HG02938 (cell line): ENCODE data around the gene CYP21A2.
"Not testable (repeated sequence)": the region's sequence is repeated elsewhere in the genome, so short reads cannot be mapped to it uniquely, and the experiment has no call there.

Experiments
- ATAC-seq: cut with Tn5 transposase; IDR thresholded peaks from one replicate; pipeline ENCODE4 v1.9.1; 2021; ENCODE audit warnings: mild to moderate bottlenecking, moderate library complexity; ENCODE audit not compliant: unreplicated experiment

CYP21A2 gene

DNA sequence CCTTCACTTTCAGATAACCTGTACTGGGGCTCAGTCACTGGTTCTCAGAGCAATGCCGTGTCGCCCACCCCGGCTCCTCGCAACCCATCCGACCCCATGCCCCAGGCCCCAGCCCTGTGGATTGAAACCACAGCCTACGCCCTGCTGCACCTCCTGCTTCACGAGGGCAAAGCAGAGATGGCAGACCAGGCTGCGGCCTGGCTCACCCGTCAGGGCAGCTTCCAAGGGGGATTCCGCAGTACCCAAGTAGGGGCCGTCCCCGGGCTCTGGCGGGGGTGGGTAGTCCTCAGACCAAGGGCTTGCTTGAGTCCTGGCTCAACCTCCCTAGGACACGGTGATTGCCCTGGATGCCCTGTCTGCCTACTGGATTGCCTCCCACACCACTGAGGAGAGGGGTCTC, 8.7 kb upstream of the CYP21A2 start:
- ATAC-seq, result not testable (repeated sequence)

DNA sequence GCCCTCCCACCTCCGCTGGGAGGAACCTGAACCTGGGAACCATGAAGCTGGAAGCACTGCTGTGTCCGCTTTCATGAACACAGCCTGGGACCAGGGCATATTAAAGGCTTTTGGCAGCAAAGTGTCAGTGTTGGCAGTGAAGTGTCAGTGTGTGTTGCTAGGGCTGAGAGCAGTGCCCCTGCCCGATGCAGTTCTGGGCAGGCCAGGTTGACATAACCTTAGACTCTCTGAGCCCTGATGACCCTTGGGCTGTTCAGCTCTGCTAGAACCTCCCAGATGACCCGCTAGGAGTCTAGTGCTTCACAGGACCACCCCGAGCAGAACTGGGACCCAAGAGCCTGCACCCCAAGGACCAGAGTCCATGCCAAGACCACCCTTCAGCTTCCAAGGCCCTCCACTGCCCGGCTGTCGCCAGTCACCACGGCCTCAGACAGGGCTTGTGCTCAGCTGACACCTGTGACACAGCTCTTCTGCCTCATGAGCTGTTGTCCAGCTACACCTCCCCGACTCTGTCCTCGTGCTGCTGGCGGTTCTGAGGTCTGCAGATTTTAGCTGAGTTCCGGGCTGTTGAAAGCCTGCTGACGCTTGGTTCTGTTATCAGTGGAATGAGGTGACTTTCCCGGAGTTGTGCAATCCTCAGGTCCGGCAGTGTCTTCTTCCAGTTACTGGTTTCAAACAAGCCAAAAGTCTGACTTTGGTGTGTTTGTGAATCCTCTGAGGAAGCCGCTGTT, 2.8 kb upstream of the CYP21A2 start:
- not testable (repeated sequence) for ATAC-seq

DNA sequence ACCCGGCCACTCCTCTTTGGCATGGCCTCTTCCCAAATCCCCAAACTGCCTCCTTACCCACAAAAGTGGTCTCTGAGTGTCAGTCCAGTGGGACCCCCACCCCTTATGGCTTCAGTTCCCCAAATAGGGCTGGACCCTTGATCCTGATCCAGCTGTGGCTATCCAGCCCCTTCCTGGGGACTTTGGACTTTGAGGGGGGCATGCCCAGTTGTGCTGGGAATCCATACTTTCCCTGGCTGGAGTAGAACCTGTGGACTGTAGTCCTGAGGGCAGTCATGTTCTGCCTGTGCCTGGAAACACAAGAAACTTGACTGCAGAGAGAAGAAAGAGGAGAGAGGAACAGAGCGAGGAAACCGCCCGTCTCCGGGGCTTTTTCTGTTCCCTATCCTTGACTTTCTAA, 1.1 kb upstream of the CYP21A2 start:
- ATAC-seq, result not testable (repeated sequence)

DNA sequence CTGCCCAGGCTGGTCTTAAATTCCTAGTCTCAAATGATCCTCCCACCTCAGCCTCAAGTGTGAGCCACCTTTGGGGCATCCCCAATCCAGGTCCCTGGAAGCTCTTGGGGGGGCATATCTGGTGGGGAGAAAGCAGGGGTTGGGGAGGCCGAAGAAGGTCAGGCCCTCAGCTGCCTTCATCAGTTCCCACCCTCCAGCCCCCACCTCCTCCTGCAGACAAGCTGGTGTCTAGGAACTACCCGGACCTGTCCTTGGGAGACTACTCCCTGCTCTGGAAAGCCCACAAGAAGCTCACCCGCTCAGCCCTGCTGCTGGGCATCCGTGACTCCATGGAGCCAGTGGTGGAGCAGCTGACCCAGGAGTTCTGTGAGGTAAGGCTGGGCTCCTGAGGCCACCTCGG, 663 bp downstream of the CYP21A2 start:
- not testable (repeated sequence) for ATAC-seq

DNA sequence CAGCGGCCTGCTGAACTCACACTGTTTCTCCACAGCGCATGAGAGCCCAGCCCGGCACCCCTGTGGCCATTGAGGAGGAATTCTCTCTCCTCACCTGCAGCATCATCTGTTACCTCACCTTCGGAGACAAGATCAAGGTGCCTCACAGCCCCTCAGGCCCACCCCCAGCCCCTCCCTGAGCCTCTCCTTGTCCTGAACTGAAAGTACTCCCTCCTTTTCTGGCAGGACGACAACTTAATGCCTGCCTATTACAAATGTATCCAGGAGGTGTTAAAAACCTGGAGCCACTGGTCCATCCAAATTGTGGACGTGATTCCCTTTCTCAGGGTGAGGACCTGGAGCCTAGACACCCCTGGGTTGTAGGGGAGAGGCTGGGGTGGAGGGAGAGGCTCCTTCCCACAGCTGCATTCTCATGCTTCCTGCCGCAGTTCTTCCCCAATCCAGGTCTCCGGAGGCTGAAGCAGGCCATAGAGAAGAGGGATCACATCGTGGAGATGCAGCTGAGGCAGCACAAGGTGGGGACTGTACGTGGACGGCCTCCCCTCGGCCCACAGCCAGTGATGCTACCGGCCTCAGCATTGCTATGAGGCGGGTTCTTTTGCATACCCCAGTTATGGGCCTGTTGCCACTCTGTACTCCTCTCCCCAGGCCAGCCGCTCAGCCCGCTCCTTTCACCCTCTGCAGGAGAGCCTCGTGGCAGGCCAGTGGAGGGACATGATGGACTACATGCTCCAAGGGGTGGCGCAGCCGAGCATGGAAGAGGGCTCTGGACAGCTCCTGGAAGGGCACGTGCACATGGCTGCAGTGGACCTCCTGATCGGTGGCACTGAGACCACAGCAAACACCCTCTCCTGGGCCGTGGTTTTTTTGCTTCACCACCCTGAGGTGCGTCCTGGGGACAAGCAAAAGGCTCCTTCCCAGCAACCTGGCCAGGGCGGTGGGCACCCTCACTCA, 1.4 kb downstream of the CYP21A2 start:
- ATAC-seq, result not testable (repeated sequence)

DNA sequence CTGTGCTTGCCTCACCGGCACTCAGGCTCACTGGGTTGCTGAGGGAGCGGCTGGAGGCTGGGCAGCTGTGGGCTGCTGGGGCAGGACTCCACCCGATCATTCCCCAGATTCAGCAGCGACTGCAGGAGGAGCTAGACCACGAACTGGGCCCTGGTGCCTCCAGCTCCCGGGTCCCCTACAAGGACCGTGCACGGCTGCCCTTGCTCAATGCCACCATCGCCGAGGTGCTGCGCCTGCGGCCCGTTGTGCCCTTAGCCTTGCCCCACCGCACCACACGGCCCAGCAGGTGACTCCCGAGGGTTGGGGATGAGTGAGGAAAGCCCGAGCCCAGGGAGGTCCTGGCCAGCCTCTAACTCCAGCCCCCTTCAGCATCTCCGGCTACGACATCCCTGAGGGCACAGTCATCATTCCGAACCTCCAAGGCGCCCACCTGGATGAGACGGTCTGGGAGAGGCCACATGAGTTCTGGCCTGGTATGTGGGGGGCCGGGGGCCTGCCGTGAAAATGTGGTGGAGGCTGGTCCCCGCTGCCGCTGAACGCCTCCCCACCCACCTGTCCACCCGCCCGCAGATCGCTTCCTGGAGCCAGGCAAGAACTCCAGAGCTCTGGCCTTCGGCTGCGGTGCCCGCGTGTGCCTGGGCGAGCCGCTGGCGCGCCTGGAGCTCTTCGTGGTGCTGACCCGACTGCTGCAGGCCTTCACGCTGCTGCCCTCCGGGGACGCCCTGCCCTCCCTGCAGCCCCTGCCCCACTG, 2.3 kb downstream of the CYP21A2 start:
- ATAC-seq, result not testable (repeated sequence)

DNA sequence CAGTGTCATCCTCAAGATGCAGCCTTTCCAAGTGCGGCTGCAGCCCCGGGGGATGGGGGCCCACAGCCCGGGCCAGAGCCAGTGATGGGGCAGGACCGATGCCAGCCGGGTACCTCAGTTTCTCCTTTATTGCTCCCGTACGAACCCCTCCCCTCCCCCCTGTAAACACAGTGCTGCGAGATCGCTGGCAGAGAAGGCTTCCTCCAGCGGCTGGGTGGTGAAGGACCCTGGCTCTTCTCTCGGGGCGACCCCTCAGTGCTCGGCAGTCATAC, 2.8 kb downstream of the CYP21A2 start:
- not testable (repeated sequence) for ATAC-seq

DNA sequence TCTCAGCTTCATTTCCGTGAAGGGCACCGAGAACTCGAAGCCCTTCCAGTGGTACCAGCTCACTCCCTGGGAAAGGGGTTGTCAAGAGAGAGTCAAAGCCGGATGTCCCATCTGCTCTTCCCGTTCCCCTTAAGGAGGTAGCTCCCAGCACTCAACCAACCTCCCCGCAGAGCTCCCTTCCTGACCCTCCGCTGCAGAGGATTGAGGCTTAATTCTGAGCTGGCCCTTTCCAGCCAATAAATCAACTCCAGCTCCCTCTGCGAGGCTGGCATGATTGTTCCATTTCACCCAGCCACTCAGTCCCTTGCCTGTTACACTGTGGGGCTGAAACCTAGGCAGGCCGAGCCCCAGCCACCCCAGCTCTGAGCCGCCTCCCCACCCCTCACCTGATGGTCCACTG, 3.2 kb downstream of the CYP21A2 start:
- ATAC-seq, result not testable (repeated sequence)

DNA sequence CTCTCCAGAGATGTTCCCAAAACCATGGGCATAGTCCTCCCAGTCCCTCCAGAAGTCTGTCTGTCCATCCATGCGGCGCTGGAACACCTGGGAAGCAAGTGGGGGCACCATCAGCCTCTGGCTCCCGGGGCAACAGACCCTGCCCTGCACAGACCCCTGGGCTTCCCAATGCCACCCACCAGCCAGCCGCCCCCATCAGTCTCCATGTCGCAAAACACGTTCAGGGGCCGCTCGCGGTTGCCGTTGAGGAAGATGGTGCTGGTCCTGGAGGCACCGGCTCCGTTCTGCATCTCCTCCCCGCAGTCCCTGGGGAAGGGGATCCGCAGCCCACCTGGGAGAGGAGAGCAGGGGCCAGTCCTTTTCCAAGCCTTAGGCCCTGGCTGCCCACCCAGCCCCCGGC, 4.1 kb downstream of the CYP21A2 start:
- ATAC-seq, result not testable (repeated sequence)

DNA sequence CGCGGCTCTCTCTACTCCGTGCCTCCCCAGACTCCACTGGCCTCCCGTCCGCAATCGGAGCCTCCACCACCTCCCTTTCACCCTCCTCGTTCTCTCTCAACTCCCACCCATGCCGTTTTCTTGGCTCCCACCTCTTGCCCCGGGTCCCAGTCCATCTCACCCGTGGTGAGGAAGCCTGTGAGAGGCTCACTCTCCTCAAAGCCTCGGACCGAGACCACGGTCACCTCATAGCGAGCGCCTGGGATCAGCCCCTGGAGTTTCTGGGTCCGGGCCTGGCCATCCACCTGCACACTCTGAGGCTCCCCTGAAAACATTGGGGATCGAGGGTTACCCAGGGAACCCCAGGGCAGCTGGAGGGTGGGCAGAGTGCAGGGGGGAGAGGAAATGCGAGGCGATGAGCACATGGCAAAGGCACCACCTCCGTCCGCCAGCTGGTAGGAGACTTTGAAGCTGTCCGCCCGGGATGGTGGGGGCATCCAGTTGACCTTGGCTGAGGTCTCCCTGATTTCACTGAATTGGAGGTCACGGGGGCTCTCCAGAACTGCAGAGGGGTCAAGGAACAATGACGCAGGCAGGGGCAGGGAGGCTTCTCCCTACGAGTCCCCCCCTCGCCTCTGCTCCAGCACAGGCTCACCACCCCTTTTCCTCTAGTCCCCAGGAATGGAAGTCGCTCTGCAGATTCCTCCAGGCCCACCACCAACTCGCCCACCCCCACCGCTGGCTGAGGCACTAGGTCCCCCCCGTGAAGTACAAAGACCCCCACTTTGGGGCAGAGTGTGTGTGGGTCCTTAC, 5.6 kb downstream of the CYP21A2 start:
- not testable (repeated sequence) for ATAC-seq

DNA sequence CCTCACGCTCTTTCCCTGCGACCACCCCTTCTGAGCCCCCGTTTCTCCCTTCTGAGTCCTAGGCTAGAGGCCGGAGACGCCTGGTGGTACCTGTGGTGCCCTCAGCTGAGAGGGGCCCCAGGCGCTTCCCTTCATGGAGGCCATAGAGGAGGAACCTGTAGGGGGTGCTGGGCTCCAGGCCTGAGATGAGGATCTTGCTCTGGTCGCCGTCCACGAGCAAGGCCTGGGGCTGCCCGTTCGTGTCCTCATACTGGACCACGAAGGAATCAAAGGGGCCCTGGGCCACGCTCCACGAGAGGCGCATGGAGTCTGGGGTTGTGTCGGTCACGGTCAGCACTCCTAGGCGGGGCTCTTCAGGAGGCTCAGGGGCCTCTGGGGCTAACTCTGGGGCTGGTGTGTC, 6.7 kb downstream of the CYP21A2 start:
- ATAC-seq, result not testable (repeated sequence)

DNA sequence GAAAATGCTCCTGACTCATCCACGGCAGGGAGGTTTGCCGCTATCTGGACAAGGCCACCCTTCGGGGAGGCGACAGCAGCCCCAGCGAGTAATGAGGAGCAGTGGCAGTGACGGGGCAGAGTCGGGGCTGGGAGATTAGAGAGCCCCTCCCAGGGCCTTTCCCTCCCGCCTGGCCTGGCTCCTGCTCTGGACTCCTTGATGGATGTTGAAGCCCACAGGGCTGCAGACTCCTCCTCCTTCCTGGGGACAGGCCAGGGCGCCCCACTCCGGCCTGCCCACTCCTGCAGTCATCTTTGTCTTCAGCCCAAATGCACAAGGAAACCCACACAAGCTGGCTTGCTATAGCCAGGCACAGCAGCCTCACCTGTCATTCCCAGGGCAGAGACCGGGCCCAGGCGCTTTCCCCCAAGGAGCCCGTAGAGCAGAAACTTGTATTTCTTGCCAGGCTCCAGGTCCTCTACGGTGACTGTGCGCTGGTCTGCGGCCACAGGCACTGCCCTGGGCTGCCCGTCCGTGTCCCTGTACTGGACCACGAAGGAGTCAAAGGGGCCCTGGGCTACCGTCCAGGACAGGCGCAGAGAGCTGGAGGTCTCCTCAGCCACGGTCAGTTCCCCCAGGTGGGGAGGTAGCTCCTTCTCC, 7.7 kb downstream of the CYP21A2 start:
- no peak for ATAC-seq

DNA sequence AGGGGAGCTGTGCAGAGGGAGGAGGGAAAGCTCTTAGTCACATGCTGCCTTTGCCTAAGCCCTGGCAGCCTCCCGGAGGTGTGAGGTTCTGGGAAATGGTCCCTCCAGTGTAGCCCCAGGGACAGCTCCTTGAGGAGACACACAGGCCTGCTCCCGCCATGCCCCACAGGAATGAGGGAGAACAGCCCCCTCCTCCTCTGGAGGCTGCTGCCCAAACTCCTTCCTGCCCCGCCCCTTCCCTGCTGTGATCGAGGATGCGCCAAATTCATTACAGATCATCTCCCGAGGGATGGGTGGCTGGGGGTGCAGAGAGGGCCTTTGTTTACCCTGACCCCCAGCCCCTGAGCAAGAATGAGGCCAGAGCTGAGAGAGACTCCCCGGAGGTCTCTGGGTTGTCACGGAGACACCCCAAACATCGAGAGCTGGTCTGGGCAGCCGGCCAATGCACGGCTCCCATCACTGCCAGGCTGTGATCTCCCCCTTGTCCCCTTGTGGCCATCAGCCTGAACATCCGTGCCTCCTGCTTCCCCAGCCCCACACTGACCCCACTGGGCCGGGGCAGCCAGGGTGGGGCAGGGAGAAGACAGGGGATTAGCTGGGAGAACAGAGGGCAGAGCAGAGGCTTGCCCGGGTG, 8.4 kb downstream of the CYP21A2 start:
- ATAC-seq, result no peak

DNA sequence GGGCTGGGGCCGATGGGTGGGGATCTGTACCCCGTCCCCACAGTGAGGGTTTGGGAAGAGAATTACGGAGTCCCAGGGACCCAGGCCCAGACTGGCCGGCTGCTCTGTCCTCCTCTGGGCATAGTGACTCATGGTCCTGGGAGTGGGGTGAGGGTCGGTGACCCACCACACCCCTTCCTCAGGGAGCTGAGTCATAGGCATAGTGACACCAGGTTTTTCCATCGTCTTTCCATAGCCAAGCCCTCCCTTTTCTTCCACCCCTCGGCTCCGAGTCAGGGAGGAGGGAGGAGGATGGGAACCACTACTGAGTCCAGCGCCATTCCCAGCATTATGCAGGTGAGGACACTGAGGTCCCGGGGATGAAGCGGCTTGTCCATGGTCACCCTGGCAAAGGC, 8.9 kb downstream of the CYP21A2 start:
- no peak for ATAC-seq

DNA sequence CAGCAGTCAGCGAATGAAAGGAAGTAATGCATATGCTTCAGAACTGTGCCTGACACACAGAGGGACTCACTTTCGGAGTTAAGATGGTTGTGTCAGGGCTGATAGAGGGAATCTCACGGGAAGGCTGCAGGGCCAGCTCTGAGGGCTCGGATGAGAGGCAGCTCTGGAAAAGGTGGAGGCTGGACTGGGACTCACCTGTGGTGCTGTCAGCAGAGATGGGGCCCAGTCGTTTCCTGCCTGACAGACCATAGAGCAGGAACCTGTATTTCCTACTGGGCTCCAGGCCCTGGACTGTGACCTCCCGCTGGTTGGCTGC, 9.3 kb downstream of the CYP21A2 start:
- no peak for ATAC-seq

DNA sequence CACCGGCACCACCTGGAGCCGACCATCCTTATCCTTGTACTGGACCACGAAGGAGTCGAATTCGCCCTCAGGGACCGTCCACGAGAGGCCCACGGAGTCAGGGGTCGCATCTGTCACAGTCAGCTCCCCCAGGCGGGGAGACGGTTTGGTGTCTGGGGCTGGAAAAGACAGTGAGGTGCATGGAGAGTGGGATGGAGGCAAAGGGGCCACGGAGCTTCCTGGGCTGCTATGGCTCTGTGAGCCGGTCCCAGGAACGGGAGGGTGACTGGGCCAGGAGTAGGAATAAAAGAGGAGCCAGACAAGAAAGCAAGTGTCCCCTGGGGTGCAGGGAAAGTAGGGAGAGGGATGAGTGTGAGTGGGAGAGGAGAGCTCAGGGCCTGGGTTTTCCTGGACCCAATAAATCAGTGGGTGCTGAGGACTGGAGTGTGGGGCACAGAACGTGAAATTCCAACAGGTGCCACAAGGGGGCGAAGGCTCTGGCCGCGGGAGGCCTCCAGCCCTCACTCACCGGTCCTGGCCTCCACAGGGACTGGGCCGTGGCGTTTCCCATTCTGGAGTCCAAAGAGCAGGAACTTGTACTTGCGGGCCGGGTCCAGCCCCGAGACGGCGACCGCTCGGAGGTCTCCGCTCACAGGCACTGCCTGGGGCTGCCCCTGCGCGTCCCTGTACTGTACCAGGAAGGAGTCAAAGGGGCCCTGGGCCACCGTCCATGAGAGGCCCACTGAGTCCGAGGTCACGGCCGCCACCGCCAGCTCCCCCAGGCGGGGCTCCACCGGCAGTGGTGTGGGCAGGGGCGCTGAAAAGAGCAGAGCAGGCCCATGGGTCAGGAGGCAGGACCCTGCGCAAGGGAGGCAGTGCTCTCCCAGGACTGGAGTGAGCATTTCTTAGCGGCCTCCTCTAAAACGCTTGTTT, 9.9 kb downstream of the CYP21A2 start:
- ATAC-seq, result no peak

DNA sequence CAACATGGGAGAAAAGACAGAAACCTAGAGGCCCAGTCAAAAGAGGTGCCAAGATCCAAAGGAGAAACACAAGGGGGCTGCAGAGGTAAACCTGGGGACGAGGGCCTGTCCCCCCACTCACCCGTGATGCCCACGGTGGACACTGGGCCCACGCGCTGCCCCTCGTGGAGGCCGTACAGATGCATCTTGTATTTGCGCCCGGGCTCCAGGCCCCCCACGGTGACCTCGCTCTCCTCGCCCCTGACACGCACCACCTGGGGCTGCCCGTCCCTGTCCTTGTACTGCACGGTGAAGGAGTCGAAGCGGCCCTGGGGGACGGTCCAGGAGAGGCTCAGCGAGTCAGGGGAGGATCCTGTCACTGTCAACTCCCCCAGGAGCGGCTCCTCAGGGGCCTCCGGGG, 10.9 kb downstream of the CYP21A2 start:
- not testable (repeated sequence) for ATAC-seq

DNA sequence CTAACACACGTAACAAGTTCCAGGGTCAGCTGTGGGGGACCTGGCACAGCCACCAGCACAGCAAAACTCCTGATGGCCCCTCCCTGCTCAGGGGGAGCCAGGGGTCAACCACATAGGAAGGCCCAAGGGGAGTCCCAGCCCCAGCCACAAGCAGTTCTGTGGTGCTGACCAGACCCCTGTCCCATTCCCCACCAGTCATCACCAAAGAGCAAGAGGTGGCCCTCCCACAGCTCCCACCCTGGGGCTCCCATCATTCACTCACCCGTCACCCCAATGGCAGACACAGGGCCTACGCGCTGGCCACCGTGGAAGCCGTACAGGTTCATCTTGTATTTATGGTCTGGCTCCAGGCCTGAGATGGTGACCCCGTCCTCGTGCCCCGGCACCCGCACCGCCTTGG, 11.5 kb downstream of the CYP21A2 start:
- ATAC-seq, result not testable (repeated sequence)

DNA sequence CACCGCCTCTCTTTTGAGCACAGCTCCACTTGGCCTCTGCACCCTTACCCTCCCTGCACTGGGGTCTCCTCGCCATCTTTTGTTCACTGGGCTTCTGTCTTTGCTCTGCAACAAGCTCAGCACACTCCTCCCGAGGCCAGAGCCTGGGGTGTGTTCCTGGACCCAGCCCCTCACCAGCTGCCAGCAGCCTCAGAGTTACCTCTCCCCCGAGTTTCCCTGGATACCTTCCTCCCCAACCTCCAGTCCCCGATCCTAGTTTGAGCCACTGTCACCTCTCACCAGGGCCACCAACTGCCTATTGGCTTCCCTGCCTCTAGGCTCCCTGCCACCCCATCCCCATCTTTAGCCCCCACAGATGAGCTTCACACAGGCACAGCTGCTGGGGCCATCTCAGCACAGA, 12.3 kb downstream of the CYP21A2 start:
- no peak for ATAC-seq
